ENCODE results near the gene FOXN3.

The FOXN3 gene

GRCh38 chr14:89379891-89380820, 36.9 kb downstream of the FOXN3 start:
- CTCF ChIA-PET: interaction anchor here (1.0 to 1.9 kb wide), 3 partner anchors 8 to 24 kb away, joined by 3 to 11 read pairs (median 3); no protein-coding TSS in a partner anchor
- POLR2A ChIA-PET: no interaction called here
- no peak for DNase-seq (ENCODE audit: extremely low spot score)
- TF ChIP-seq, protein P1, sequence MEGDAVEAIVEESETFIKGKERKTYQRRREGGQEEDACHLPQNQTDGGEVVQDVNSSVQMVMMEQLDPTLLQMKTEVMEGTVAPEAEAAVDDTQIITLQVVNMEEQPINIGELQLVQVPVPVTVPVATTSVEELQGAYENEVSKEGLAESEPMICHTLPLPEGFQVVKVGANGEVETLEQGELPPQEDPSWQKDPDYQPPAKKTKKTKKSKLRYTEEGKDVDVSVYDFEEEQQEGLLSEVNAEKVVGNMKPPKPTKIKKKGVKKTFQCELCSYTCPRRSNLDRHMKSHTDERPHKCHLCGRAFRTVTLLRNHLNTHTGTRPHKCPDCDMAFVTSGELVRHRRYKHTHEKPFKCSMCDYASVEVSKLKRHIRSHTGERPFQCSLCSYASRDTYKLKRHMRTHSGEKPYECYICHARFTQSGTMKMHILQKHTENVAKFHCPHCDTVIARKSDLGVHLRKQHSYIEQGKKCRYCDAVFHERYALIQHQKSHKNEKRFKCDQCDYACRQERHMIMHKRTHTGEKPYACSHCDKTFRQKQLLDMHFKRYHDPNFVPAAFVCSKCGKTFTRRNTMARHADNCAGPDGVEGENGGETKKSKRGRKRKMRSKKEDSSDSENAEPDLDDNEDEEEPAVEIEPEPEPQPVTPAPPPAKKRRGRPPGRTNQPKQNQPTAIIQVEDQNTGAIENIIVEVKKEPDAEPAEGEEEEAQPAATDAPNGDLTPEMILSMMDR (IDR thresholded peaks at IDR 0.05; ENCODE audit: control extremely low read depth, extremely low read depth, low read depth, missing control alignments): no peak

- DNase-seq (ENCODE audit: extremely low spot score): no peak
- ChIA-PET POLR2A (no interaction called here), CTCF (interaction anchor here (1.0 to 1.9 kb wide), 3 partner anchors 9 to 22 kb away, joined by 3 to 11 read pairs (median 3); no protein-coding TSS in a partner anchor)
- TF ChIP-seq, protein P1 (IDR thresholded peaks at IDR 0.05; ENCODE audit: control extremely low read depth, extremely low read depth, low read depth, missing control alignments): no peak
These were observed 38.0 kb downstream of the FOXN3 start for GRCh38 chr14:89379006-89379405.

GRCh38 chr14:89378119-89378518, 38.9 kb downstream of the FOXN3 start:
- peak; percentile 57 for DNase-seq (ENCODE audit: extremely low spot score)
- CTCF ChIA-PET: interaction anchor here (1.0 kb wide), 1 partner anchor 9 kb away, joined by 3 read pairs; no protein-coding TSS in a partner anchor
- TF ChIP-seq, protein P1 (IDR thresholded peaks at IDR 0.05; ENCODE audit: control extremely low read depth, extremely low read depth, low read depth, missing control alignments): no peak
- POLR2A ChIA-PET: no interaction called here

DNA sequence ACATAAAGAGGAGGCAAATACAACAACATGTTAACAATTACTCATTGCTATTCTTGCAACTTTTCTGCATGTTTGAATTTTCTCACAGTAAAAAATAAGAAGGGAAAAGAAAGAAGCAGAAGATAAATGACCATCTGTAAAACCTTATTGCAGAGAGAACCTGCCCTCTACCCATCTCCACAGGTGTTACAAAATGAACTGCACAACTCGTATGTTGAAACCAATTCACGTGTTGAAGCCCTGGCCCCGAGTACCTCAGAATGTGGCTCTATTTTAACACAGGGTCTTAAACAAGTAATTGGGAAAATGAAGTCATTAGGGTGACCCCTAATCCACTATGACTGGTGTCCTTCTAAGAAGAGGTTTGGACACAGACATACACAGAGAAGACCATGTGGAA, 39.5 kb downstream of the FOXN3 start:
- POLR2A ChIA-PET: no interaction called here
- TF ChIP-seq, protein P1 (IDR thresholded peaks at IDR 0.05; ENCODE audit: control extremely low read depth, extremely low read depth, low read depth, missing control alignments): no peak
- no peak for DNase-seq (ENCODE audit: extremely low spot score)
- CTCF ChIA-PET: interaction anchor here (1.0 kb wide), 1 partner anchor 9 kb away, joined by 3 read pairs; no protein-coding TSS in a partner anchor

GRCh38 chr14:89374908-89375307, 42.1 kb downstream of the FOXN3 start:
- DNase-seq (ENCODE audit: extremely low spot score): no peak
- ChIA-PET POLR2A (no interaction called here), CTCF (interaction anchor here (1.0 kb wide), 1 partner anchor 10 kb away, joined by 3 read pairs; no protein-coding TSS in a partner anchor)
- TF ChIP-seq, protein P1 (IDR thresholded peaks at IDR 0.05; ENCODE audit: control extremely low read depth, extremely low read depth, low read depth, missing control alignments): no peak

- TF ChIP-seq, protein P1 (IDR thresholded peaks at IDR 0.05; ENCODE audit: control extremely low read depth, extremely low read depth, low read depth, missing control alignments): no peak
- DNase-seq (ENCODE audit: extremely low spot score): no peak
- POLR2A ChIA-PET: no interaction called here
- CTCF ChIA-PET: interaction anchor here (1.1 kb wide), 1 partner anchor 10 kb away, joined by 3 read pairs; no protein-coding TSS in a partner anchor
These were observed 43.8 kb downstream of the FOXN3 start for GRCh38 chr14:89373185-89373584.
